ENCODE data around the gene LUC7L2.
"Not testable (repeated sequence)": the region's sequence is repeated elsewhere in the genome, so short reads cannot be mapped to it uniquely, and the experiment has no call there.

LUC7L2 gene

DNA sequence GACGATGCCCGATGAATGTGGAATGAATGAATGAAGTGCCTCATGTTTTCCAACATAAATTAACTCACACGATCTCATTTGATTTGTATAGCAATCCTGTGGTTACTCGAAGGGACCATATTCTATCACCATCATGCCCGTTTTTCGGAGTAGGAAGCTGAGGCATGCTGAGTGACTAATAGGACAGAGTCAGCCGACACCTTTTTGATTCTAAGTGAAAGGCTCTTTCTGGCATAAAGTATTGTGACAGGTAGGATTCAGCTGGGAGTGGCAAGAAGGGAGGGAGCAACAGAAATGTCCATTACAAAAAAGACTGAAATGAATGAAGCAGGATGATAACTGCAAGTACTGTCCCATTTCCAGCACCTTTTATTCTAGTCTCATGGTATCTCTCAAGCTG, 68.1 kb downstream of the LUC7L2 start:
- no peak for DNase-seq
- Histone ChIP-seq H3K4me1 (ENCODE audit: low read length) (no peaks in the 10 kb centered on the region), H3K79me2 (ENCODE audit: low read length) (no peaks in the 10 kb centered on the region), H3K27ac (ENCODE audit: low read length) (no peak overlapping the region), H4K20me1 (ENCODE audit: insufficient read depth, low read length) (no peaks in the 10 kb centered on the region), H3K36me3 (replicated peaks; ENCODE audit: insufficient read depth, low read length) (no peaks in the 10 kb centered on the region), H3K27me3 (replicated peaks; ENCODE audit: insufficient read depth, low read length) (no peaks in the 10 kb centered on the region), H3F3A (ENCODE audit: insufficient read depth, low read length) (no peaks in the 10 kb centered on the region), H2AFZ (ENCODE audit: low read length) (no peak overlapping the region), H3K9me3 (replicated peaks; ENCODE audit: insufficient read depth, low read length) (no peaks in the 10 kb centered on the region), H3K4me3 (ENCODE audit: low read length) (no peak overlapping the region), H3K9ac (ENCODE audit: low read length) (no peak overlapping the region), H3K9me2 (replicated peaks; ENCODE audit: insufficient read depth, low read length) (no peaks in the 10 kb centered on the region), H3K4me2 (ENCODE audit: low read depth, low read length) (no peak overlapping the region)
- TF ChIP-seq CTCF (IDR thresholded peaks at IDR 0.05; ENCODE audit: low read length) (no peak), EZH2phosphoT487 (IDR thresholded peaks at IDR 0.05; ENCODE audit: low read length) (no peak), EZH2 (optimal IDR thresholded peaks at IDR 0.05; ENCODE audit: low read depth, low read length) (no peak)

DNA sequence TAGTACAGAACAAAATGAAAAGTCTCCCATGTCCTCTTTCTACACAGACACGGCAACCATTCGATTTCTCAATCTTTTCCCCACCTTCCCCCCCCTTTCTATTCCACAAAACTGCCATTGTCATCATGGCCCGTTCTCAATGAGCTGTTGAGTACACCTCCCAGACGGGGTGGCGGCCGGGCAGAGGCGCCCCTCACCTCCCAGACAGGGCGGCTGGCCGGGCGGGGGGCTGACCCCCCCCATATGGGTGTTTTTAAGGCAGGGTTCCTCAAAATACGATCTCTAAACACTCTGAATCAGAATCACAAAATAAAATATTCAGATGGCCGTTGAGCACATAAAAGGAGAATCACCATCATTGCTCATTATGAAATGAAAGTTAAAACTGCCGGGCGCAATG, 70.0 kb downstream of the LUC7L2 start:
- H2AFZ ChIP-seq (ENCODE audit: low read length); DNase-seq; H3K27me3 ChIP-seq (replicated peaks; ENCODE audit: insufficient read depth, low read length); H4K20me1 ChIP-seq (ENCODE audit: insufficient read depth, low read length); H3K27ac ChIP-seq (ENCODE audit: low read length); H3K9me2 ChIP-seq (replicated peaks; ENCODE audit: insufficient read depth, low read length); H3K9me3 ChIP-seq (replicated peaks; ENCODE audit: insufficient read depth, low read length); H3K79me2 ChIP-seq (ENCODE audit: low read length); H3K4me2 ChIP-seq (ENCODE audit: low read depth, low read length); H3K4me3 ChIP-seq (ENCODE audit: low read length); H3K9ac ChIP-seq (ENCODE audit: low read length); H3K4me1 ChIP-seq (ENCODE audit: low read length); H3K36me3 ChIP-seq (replicated peaks; ENCODE audit: insufficient read depth, low read length); H3F3A ChIP-seq (ENCODE audit: insufficient read depth, low read length): not testable (repeated sequence)

- Histone ChIP-seq H3K4me1 (ENCODE audit: low read length) (no peaks in the 10 kb centered on the region), H3K4me3 (ENCODE audit: low read length) (no peak overlapping the region), H3K4me2 (ENCODE audit: low read depth, low read length) (no peak overlapping the region), H3K9ac (ENCODE audit: low read length) (no peak overlapping the region), H3K27me3 (replicated peaks; ENCODE audit: insufficient read depth, low read length) (no peaks in the 10 kb centered on the region), H3K9me3 (replicated peaks; ENCODE audit: insufficient read depth, low read length) (no peaks in the 10 kb centered on the region), H3F3A (ENCODE audit: insufficient read depth, low read length) (no peaks in the 10 kb centered on the region), H3K27ac (ENCODE audit: low read length) (no peak overlapping the region), H3K79me2 (ENCODE audit: low read length) (no peaks in the 10 kb centered on the region), H4K20me1 (ENCODE audit: insufficient read depth, low read length) (no peaks in the 10 kb centered on the region), H3K36me3 (replicated peaks; ENCODE audit: insufficient read depth, low read length) (no peaks in the 10 kb centered on the region), H3K9me2 (replicated peaks; ENCODE audit: insufficient read depth, low read length) (no peaks in the 10 kb centered on the region), H2AFZ (ENCODE audit: low read length) (no peak overlapping the region)
- DNase-seq, result no peak
- TF ChIP-seq EZH2phosphoT487 (IDR thresholded peaks at IDR 0.05; ENCODE audit: low read length) (no peak), CTCF (IDR thresholded peaks at IDR 0.05; ENCODE audit: low read length) (no peak), EZH2 (optimal IDR thresholded peaks at IDR 0.05; ENCODE audit: low read depth, low read length) (no peak)
These were observed 70.7 kb downstream of the LUC7L2 start for GRCh38 chr7:139430443-139430842.

- no peaks in the 10 kb centered on the region for H4K20me1 ChIP-seq (ENCODE audit: insufficient read depth, low read length)
- no peak overlapping the region for H3K4me2 ChIP-seq (ENCODE audit: low read depth, low read length)
- no peak for DNase-seq
- no peaks in the 10 kb centered on the region for H3K4me1 ChIP-seq (ENCODE audit: low read length)
- no peaks in the 10 kb centered on the region for H3K9me2 ChIP-seq (replicated peaks; ENCODE audit: insufficient read depth, low read length)
- no peaks in the 10 kb centered on the region for H3K36me3 ChIP-seq (replicated peaks; ENCODE audit: insufficient read depth, low read length)
- no peak overlapping the region for H2AFZ ChIP-seq (ENCODE audit: low read length)
- TF ChIP-seq CTCF (IDR thresholded peaks at IDR 0.05; ENCODE audit: low read length) (no peak), EZH2phosphoT487 (IDR thresholded peaks at IDR 0.05; ENCODE audit: low read length) (no peak), EZH2 (optimal IDR thresholded peaks at IDR 0.05; ENCODE audit: low read depth, low read length) (no peak)
- H3K9ac ChIP-seq (ENCODE audit: low read length), result no peak overlapping the region
- H3K9me3 ChIP-seq (replicated peaks; ENCODE audit: insufficient read depth, low read length), result no peaks in the 10 kb centered on the region
- no peaks in the 10 kb centered on the region for H3F3A ChIP-seq (ENCODE audit: insufficient read depth, low read length)
- no peaks in the 10 kb centered on the region for H3K79me2 ChIP-seq (ENCODE audit: low read length)
- no peak overlapping the region for H3K27ac ChIP-seq (ENCODE audit: low read length)
- H3K27me3 ChIP-seq (replicated peaks; ENCODE audit: insufficient read depth, low read length), result no peaks in the 10 kb centered on the region
- no peak overlapping the region for H3K4me3 ChIP-seq (ENCODE audit: low read length)
These were observed 71.3 kb downstream of the LUC7L2 start for GRCh38 chr7:139431010-139431409.

All from MM.1S (cell line).